ENCODE results near the gene PDE6B. TPM values are rescaled to one million over a fixed set of nuclear protein-coding genes. Genes with fewer than 3 reads are reported as not detected.
"Not testable (repeated sequence)": the region's sequence is repeated elsewhere in the genome, so short reads cannot be mapped to it uniquely, and the experiment has no call there.

PDE6B gene
- total RNA-seq, 2 experiments from 2014 or later = 11.4 to 12.4 TPM

DNA sequence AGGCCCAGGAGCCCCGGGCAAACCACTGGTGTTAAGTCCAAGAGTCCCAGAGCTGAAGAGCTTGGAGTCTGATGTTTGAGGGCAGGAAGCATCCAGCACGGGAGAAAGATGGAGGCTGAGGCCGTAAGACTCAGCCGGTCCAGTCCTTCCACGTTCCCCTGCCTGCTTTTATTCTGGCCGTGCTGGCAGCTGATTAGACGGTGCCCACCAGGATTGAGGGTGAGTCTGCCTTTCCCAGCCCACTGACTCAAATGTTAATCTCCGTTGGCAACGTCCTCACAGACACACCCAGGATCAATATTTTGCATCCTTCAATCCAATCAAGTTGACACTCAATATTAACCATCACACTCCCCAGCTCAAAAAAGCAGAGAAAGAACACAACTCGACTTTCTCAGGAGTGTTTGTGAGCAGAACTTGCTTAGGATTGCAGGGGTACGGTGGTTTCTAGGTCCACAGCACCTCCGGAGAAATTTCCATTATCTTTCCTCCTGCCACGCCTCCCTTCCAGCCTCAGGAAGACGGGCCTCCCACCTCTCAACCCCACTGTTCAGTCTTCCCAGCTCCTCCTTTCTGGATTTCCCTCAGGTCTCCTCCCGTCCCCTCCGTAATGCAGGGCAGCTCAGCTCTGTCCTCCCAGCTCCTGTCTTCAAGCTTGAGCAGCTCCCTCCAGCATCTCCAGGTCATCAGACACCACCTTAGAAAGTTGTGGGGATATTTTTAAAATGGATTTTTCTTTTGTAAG lies 36.0 kb upstream of the PDE6B start:
- H3K27me3 Mint-ChIP-seq = peaks cover 55% of the 10 kb centered on the region
- ChIA-PET POLR2A (no interaction called here), CTCF (no interaction called here)
- H3K36me3 Mint-ChIP-seq (ENCODE audit: low read depth) = peaks cover 5% of the 10 kb centered on the region
- Histone ChIP-seq H3K9me3 (ENCODE audit: control insufficient read depth in 1 of 2, insufficient read depth in 1 of 2, low read length in 2 of 2) (peaks cover 1 to 34% of the 10 kb centered on the region in 2 experiments), H3K36me3 (ENCODE audit: insufficient read depth, low read length) (no peaks in the 10 kb centered on the region), H3K27me3 (ENCODE audit: control insufficient read depth in 1 of 2, insufficient read depth in 2 of 2, low read length in 2 of 2) (peaks cover 0 to 9% of the 10 kb centered on the region in 2 experiments), H3K27ac (ENCODE audit: low read depth in 1 of 2, low read length in 2 of 2) (no peak overlapping the region), H3K4me1 (ENCODE audit: insufficient read depth, low read length) (no peaks in the 10 kb centered on the region), H3K4me3 (ENCODE audit: low read length) (no peak overlapping the region)
- no peak overlapping the region for H3K4me3 Mint-ChIP-seq
- ATAC-seq (ENCODE audit: poor library complexity) (no peak), DNase-seq (no peak)
- H3K27ac Mint-ChIP-seq = no peak overlapping the region
- TF ChIP-seq, protein P1, sequence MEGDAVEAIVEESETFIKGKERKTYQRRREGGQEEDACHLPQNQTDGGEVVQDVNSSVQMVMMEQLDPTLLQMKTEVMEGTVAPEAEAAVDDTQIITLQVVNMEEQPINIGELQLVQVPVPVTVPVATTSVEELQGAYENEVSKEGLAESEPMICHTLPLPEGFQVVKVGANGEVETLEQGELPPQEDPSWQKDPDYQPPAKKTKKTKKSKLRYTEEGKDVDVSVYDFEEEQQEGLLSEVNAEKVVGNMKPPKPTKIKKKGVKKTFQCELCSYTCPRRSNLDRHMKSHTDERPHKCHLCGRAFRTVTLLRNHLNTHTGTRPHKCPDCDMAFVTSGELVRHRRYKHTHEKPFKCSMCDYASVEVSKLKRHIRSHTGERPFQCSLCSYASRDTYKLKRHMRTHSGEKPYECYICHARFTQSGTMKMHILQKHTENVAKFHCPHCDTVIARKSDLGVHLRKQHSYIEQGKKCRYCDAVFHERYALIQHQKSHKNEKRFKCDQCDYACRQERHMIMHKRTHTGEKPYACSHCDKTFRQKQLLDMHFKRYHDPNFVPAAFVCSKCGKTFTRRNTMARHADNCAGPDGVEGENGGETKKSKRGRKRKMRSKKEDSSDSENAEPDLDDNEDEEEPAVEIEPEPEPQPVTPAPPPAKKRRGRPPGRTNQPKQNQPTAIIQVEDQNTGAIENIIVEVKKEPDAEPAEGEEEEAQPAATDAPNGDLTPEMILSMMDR (IDR thresholded peaks at IDR 0.05) = no peak
- no peaks in the 10 kb centered on the region for H3K4me1 Mint-ChIP-seq (ENCODE audit: low read depth)
- intact Hi-C loops (cut with DNase I, micrococcal nuclease) = no loop called here
- H3K9me3 Mint-ChIP-seq = peaks cover under 1% of the 10 kb centered on the region

DNA sequence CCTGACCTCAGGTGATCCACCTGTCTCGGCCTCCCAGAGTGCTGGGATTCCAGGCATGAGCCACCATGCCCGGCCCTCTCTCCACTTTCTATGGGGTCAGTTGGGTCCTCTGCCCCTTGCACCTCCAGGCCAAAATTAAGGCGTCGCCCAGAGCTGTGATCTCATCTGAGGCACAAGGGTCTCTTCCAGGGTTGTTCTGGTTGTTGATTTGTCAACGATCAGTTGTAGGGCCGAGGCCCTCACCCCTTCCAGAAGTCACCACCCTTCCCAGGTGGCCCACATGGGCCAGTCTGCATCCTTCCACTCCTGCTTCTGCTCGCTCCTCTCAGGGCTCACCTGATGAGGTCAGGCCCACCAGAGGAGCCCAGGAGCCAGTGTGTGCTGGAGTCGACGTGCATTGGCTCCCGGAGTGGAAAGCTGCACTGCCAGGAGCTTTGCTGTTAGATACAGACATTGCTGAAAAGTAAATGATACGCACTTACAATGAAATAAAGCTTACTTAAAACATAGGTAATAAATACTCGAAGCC lies 35.0 kb upstream of the PDE6B start:
- H3K27ac ChIP-seq (ENCODE audit: low read depth in 1 of 2, low read length in 2 of 2) = no peak overlapping the region
- Mint-ChIP-seq H3K9me3 (peaks cover 5% of the 10 kb centered on the region), H3K27me3 (peaks cover 59% of the 10 kb centered on the region), H3K27ac (no peak overlapping the region), H3K4me3 (no peak overlapping the region), H3K36me3 (ENCODE audit: low read depth) (peaks cover 4% of the 10 kb centered on the region), H3K4me1 (ENCODE audit: low read depth) (no peaks in the 10 kb centered on the region)
- H3K9me3 ChIP-seq (ENCODE audit: control insufficient read depth in 1 of 2, insufficient read depth in 1 of 2, low read length in 2 of 2) = peaks cover 0 to 34% of the 10 kb centered on the region in 2 experiments
- ATAC-seq (ENCODE audit: poor library complexity) (no peak), DNase-seq (no peak)
- intact Hi-C loops (cut with DNase I, micrococcal nuclease) = no loop called here
- no peaks in the 10 kb centered on the region for H3K4me1 ChIP-seq (ENCODE audit: insufficient read depth, low read length)
- TF ChIP-seq, protein P1 (IDR thresholded peaks at IDR 0.05) = no peak
- H3K4me3 ChIP-seq (ENCODE audit: low read length) = no peak overlapping the region
- CTCF ChIA-PET = no interaction called here
- POLR2A ChIA-PET = no interaction called here
- H3K27me3 ChIP-seq (ENCODE audit: control insufficient read depth in 1 of 2, insufficient read depth in 2 of 2, low read length in 2 of 2) = peaks cover 0 to 9% of the 10 kb centered on the region in 2 experiments
- no peaks in the 10 kb centered on the region for H3K36me3 ChIP-seq (ENCODE audit: insufficient read depth, low read length)

DNA sequence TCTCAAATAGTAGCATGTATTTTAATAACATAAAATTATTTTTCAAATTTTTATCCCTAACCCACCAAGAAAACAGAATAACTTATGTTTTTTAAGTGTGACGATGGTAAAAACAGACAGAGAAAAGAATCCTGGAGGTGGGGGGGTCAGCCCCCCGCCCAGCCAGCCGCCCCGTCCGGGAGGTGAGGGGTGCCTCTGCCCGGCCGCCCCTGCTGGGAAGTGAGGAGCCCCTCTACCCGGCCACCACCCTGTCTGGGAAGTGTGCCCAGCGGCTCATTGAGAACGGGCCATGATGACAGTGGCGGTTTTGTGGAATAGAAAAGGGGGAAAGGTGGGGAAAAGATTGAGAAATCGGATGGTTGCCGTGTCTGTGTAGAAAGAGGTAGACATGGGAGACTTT lies 33.2 kb upstream of the PDE6B start:
- ATAC-seq (ENCODE audit: poor library complexity); H3K36me3 ChIP-seq (ENCODE audit: insufficient read depth, low read length); H3K27ac Mint-ChIP-seq; H3K4me3 Mint-ChIP-seq; H3K4me1 ChIP-seq (ENCODE audit: insufficient read depth, low read length); H3K4me1 Mint-ChIP-seq (ENCODE audit: low read depth); H3K27me3 ChIP-seq (ENCODE audit: control insufficient read depth in 1 of 2, insufficient read depth in 2 of 2, low read length in 2 of 2); H3K36me3 Mint-ChIP-seq (ENCODE audit: low read depth); H3K27ac ChIP-seq (ENCODE audit: low read depth in 1 of 2, low read length in 2 of 2); H3K9me3 Mint-ChIP-seq; CTCF ChIA-PET; intact Hi-C loops (cut with DNase I, micrococcal nuclease); H3K4me3 ChIP-seq (ENCODE audit: low read length); DNase-seq; POLR2A ChIA-PET: not testable (repeated sequence)
- peaks cover 59% of the 10 kb centered on the region for H3K27me3 Mint-ChIP-seq
- peaks cover 0 to 30% of the 10 kb centered on the region in 2 experiments for H3K9me3 ChIP-seq (ENCODE audit: control insufficient read depth in 1 of 2, insufficient read depth in 1 of 2, low read length in 2 of 2)

All from CD4-positive, alpha-beta T cell (primary cell).